H1 (cell line): Measurements from ENCODE around the gene CYP2C18. TPM values are rescaled to one million over a fixed set of nuclear protein-coding genes. Genes with fewer than 3 reads are reported as not detected.

ENCODE experiments used
- CTCF ChIA-PET: fragments of 300-600 bp; sonication (Branson Sonifier 250); formaldehyde crosslinking; loops from one replicate; lab custom pipeline; 2021; ENCODE audit not compliant: partially characterized antibody; lab: Charles Lee
- POLR2A ChIA-PET: fragments of 300-600 bp; sonication (Branson Sonifier 250); formaldehyde crosslinking; loops from one replicate; lab custom pipeline; 2021; ENCODE audit warnings: inconsistent platforms; ENCODE audit not compliant: partially characterized antibody; lab: Charles Lee
- DNase-seq, 2 experiments: peaks; one replicate each; pipeline versions ENCODE4 v3.0.0 to v3.0.0-alpha.2; 2010 to 2022; ENCODE audit warnings: low spot score in 2 of 2, low read depth in 1 of 2, mixed read lengths in 1 of 2
- FAIRE-seq: peaks from 2 replicates; lab custom pipeline; 2011; peaks lifted over from hg19 to GRCh38; lab: Jason Lieb, UNC
- H2AFZ ChIP-seq: 2 replicates; pipeline ENCODE4 v1.8.1; 2012; ENCODE audit warnings: low read length, inconsistent platforms
- H2AK5ac ChIP-seq: 2 replicates; pipeline ENCODE4 v1.6.1; 2013; ENCODE audit warnings: low read depth, low read length
- H2BK120ac ChIP-seq: replicated peaks from 2 replicates; pipeline ENCODE3; 2013; ENCODE audit warnings: low read depth, low read length, inconsistent platforms
- H2BK12ac ChIP-seq: 2 replicates; pipeline ENCODE4 v1.6.1; 2013; ENCODE audit warnings: low read depth, low read length
- H2BK15ac ChIP-seq: 2 replicates; pipeline ENCODE4 v1.6.1; 2013; ENCODE audit warnings: low read length
- H2BK20ac ChIP-seq: 2 replicates; pipeline ENCODE4 v1.6.1; 2013; ENCODE audit warnings: low read length
- H2BK5ac ChIP-seq: 2 replicates; pipeline ENCODE4 v1.6.1; 2013; ENCODE audit warnings: low read depth, low read length
- H3K14ac ChIP-seq: 2 replicates; pipeline ENCODE4 v1.6.1; 2013; ENCODE audit warnings: inconsistent platforms; ENCODE audit not compliant: insufficient read length
- H3K18ac ChIP-seq: 2 replicates; pipeline ENCODE4 v1.6.1; 2013; ENCODE audit warnings: low read length; ENCODE audit errors: extremely low read depth
- H3K23ac ChIP-seq: 2 replicates; pipeline ENCODE4 v1.6.1; 2013; ENCODE audit warnings: inconsistent platforms; ENCODE audit not compliant: insufficient read length
- H3K23me2 ChIP-seq: 2 replicates; pipeline ENCODE4 v1.6.1; 2013; ENCODE audit warnings: low read depth, low read length
- H3K27ac ChIP-seq: 2 replicates; pipeline ENCODE4 v1.6.1; 2011; ENCODE audit warnings: low read depth, low read length, inconsistent platforms
- H3K27me3 ChIP-seq, 4 experiments: replicated peaks in 1 of 4; 1 replicate in 1 of 4; 2 replicates in 3 of 4; pipeline versions ENCODE4 v1.6.1 to v1.8.1; 2011 to 2013; ENCODE audit warnings: low read length in 3 of 4, mild to moderate bottlenecking in 3 of 4, inconsistent platforms in 2 of 4, mixed read lengths in 2 of 4, moderate library complexity in 1 of 4; ENCODE audit not compliant: control insufficient read depth in 3 of 4, insufficient read depth in 3 of 4; ENCODE audit errors: extremely low read depth in 1 of 4
- H3K36me3 ChIP-seq, 4 experiments: 2 replicates each; pipeline versions ENCODE4 v1.6.1 to v1.8.1; 2011 to 2013; ENCODE audit warnings: mild to moderate bottlenecking in 4 of 4, low read length in 3 of 4, moderate library complexity in 2 of 4, control low read depth in 1 of 4, inconsistent platforms in 1 of 4; ENCODE audit not compliant: insufficient read depth in 4 of 4, control insufficient read depth in 2 of 4
- H3K4ac ChIP-seq: replicated peaks from 2 replicates; pipeline ENCODE3; 2013; ENCODE audit warnings: low read length, low read depth, mixed read lengths, inconsistent platforms; ENCODE audit not compliant: insufficient read length
- H3K4me1 ChIP-seq, 4 experiments: replicated peaks in 1 of 4; 1 replicate in 1 of 4; 2 replicates in 3 of 4; pipeline versions ENCODE4 v1.6.1 to v1.8.1; 2011 to 2013; ENCODE audit warnings: low read length in 3 of 4, inconsistent platforms in 2 of 4, mixed read lengths in 1 of 4; ENCODE audit not compliant: insufficient read depth in 4 of 4, control insufficient read depth in 3 of 4
- H3K4me2 ChIP-seq, 2 experiments: 2 replicates each; pipeline versions ENCODE4 v1.6.1 to v1.8.1; 2011 to 2013; ENCODE audit warnings: low read depth in 2 of 2, low read length in 2 of 2, control low read depth in 1 of 2, inconsistent platforms in 1 of 2, mild to moderate bottlenecking in 1 of 2; ENCODE audit not compliant: insufficient read depth in 1 of 2
- H3K4me3 ChIP-seq, 4 experiments: fragments of 200-600, 300-600 bp in 1 of 4; sonication (generic), shearing (Covaris generic), sonication (Bioruptor Twin) in 1 of 4; 2 replicates each; pipeline versions ENCODE4 v1.5.1 to v1.8.1; 2011 to 2016; ENCODE audit warnings: low read length in 4 of 4, low read depth in 3 of 4, control low read depth in 2 of 4, inconsistent platforms in 2 of 4, mild to moderate bottlenecking in 2 of 4, mixed read lengths in 1 of 4, moderate library complexity in 1 of 4; ENCODE audit not compliant: insufficient read depth in 2 of 4; ENCODE audit errors: extremely low read depth in 1 of 4
- H3K56ac ChIP-seq: replicated peaks from 2 replicates; pipeline ENCODE3; 2013; ENCODE audit warnings: low read depth, mild to moderate bottlenecking, mixed read lengths, low read length, inconsistent platforms; ENCODE audit not compliant: insufficient read length
- H3K79me1 ChIP-seq: 2 replicates; pipeline ENCODE4 v1.6.1; 2013; ENCODE audit warnings: low read depth, low read length, control low read depth
- H3K79me2 ChIP-seq, 2 experiments: 2 replicates each; pipeline versions ENCODE4 v1.6.1 to v1.8.1; 2012 to 2013; ENCODE audit warnings: low read length in 2 of 2, mild to moderate bottlenecking in 2 of 2, inconsistent platforms in 1 of 2; ENCODE audit not compliant: insufficient read depth in 2 of 2, control insufficient read depth in 1 of 2
- H3K9ac ChIP-seq, 4 experiments: replicated peaks in 1 of 4; 1 replicate in 1 of 4; 2 replicates in 3 of 4; pipeline versions ENCODE4 v1.6.1 to v1.8.1; 2011 to 2013; ENCODE audit warnings: low read depth in 3 of 4, low read length in 3 of 4, control low read depth in 2 of 4, mild to moderate bottlenecking in 2 of 4, moderate library complexity in 2 of 4, inconsistent platforms in 1 of 4; ENCODE audit errors: extremely low read depth in 1 of 4
- H3K9me3 ChIP-seq, 2 experiments: 2 replicates each; pipeline versions ENCODE4 v1.6.1 to v1.8.1; 2012 to 2013; ENCODE audit warnings: mild to moderate bottlenecking in 2 of 2, moderate library complexity in 2 of 2, control low read depth in 1 of 2, inconsistent platforms in 1 of 2, low read depth in 1 of 2, low read length in 1 of 2, mixed read lengths in 1 of 2; ENCODE audit not compliant: insufficient read depth in 2 of 2
- H4K20me1 ChIP-seq, 2 experiments: replicated peaks in 1 of 2; 2 replicates each; pipeline versions ENCODE3 to v1.8.1; 2011 to 2013; ENCODE audit warnings: inconsistent platforms in 2 of 2, low read length in 2 of 2, mild to moderate bottlenecking in 1 of 2; ENCODE audit not compliant: insufficient read depth in 2 of 2, control insufficient read depth in 1 of 2
- H4K5ac ChIP-seq: 2 replicates; pipeline ENCODE4 v1.6.1; 2013; ENCODE audit warnings: low read length, low read depth, mixed read lengths, inconsistent platforms; ENCODE audit not compliant: insufficient read length
- H4K8ac ChIP-seq: 2 replicates; pipeline ENCODE4 v1.8.0; 2013; ENCODE audit warnings: mild to moderate bottlenecking, moderate library complexity, low read length, inconsistent platforms; ENCODE audit not compliant: insufficient read depth; ENCODE audit errors: extremely low read depth
- H4K91ac ChIP-seq: replicated peaks from 2 replicates; pipeline ENCODE3; 2013; ENCODE audit warnings: low read length, mixed read lengths, inconsistent platforms; ENCODE audit not compliant: insufficient read length
- EGR1 ChIP-seq: IDR thresholded peaks from 2 replicates; pipeline ENCODE4 v1.6.1; 2011; ENCODE audit warnings: low read depth, low read length, borderline replicate concordance
- JUND ChIP-seq: IDR thresholded peaks from 2 replicates; pipeline ENCODE4 v1.6.1; 2011; ENCODE audit warnings: mild to moderate bottlenecking, improper control_type of control experiment, low read length
- RAD21 ChIP-seq, 2 experiments: IDR thresholded peaks in 1 of 2; conservative IDR thresholded peaks in 1 of 2; 2 replicates each; pipeline ENCODE4 v1.6.1; 2011; ENCODE audit warnings: low read depth in 2 of 2, low read length in 2 of 2, improper control_type of control experiment in 1 of 2, inconsistent platforms in 1 of 2, mild to moderate bottlenecking in 1 of 2, moderate library complexity in 1 of 2
- RBBP5 ChIP-seq: IDR thresholded peaks from 2 replicates; pipeline ENCODE4 v1.7.1; 2012; ENCODE audit warnings: low read depth, mild to moderate bottlenecking, inconsistent platforms, low read length, moderate library complexity, borderline replicate concordance
- WGBS, 2 experiments: shearing (Covaris generic) in 1 of 2; methylation state at CpG; one replicate each; pipeline versions ENCODE4 v1.1.6 to v1.1.7; 2013 to 2015; ENCODE audit warnings: low lambda C conversion rate in 2 of 2, mixed read lengths in 2 of 2, inconsistent platforms in 1 of 2, low coverage in 1 of 2, missing lambda C conversion rate in 1 of 2; ENCODE audit not compliant: insufficient replicate concordance in 2 of 2, insufficient coverage in 1 of 2, insufficient read length in 1 of 2; ENCODE audit errors: extremely low coverage in 1 of 2, missing lambda C conversion rate in 1 of 2; 5-methylcytosine and 5-hydroxymethylcytosine counted together
- polyA plus RNA-seq, 7 experiments: library from polyadenylated mRNA; depleted of rRNA in 3 of 7; stranded (reverse) in 5 of 7; unstranded in 2 of 7; fragments of >200 nt in 5 of 7; fragments of 200-250 nt in 2 of 7; gene quantifications; 1 replicate in 5 of 7; 2 replicates in 1 of 7; 4 replicates in 1 of 7; pipeline versions ENCODE4 v1.2.1 to v1.2.3, GENCODE V29; 2011 to 2013; ENCODE audit warnings: missing spikeins in 2 of 7, mixed read lengths in 2 of 7
- total RNA-seq: library from RNA; stranded (reverse); fragmentation: NEBNext Ultra II Directional; extraction: Animal tissue kit (Norgen Biotek cat#: 25700); gene quantifications from 2 replicates; pipeline ENCODE4 v1.2.1, GENCODE V29; 2021
- TF ChIP-seq, protein P1 (sequence below), 3 experiments: IDR thresholded peaks; 1 replicate in 2 of 3; 2 replicates in 1 of 3; pipeline versions ENCODE4 v1.5.1 to v1.6.1; 2011; ENCODE audit warnings: low read length in 3 of 3, mild to moderate bottlenecking in 3 of 3, inconsistent platforms in 2 of 3, low read depth in 1 of 3, moderate library complexity in 1 of 3; ENCODE audit not compliant: insufficient read depth in 1 of 3; ENCODE audit errors: control extremely low read depth in 1 of 3

Gene CYP2C18
- total and polyA plus RNA-seq, 2 of the 8 experiments (the other 6 are each of a cell fraction or from before 2014, with no cell fraction given): 0.17 TPM; not detected in 1

DNA sequence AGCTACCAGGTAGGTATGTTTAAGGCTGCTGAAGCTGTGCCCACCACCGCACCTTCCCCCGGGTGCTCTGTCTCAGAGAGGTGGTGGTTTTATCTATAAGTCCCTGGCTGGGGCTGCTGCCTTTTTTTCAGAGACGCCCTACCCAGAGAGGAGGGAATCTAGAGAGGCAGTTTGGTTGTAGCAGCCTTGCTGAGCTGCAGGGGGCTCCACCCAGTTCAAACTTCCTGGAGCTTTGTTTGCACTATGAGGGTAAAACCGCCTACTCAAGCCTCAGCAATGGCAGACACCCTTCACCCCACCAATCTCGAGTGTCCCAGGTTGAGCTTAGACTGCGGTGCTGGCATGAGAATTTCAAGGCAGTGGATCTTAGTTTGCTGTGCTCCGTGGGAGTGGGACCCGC lies 43.6 kb upstream of the CYP2C18 start:
- Histone ChIP-seq H3K79me2 (no peaks in the 10 kb centered on the region), H3K4me2 (no peak overlapping the region), H3K4ac (no peak overlapping the region), H3K9ac (no peak overlapping the region), H2BK5ac (no peak overlapping the region), H3K36me3 (no peaks in the 10 kb centered on the region), H4K91ac (no peak overlapping the region), H3K27me3 (no peaks in the 10 kb centered on the region), H4K5ac (no peak overlapping the region), H3K23me2 (no peaks in the 10 kb centered on the region), H3K4me1 (no peaks in the 10 kb centered on the region), H3K4me3 (no peak overlapping the region), H3K18ac (no peak overlapping the region), H3K23ac (no peak overlapping the region), H4K20me1 (no peaks in the 10 kb centered on the region), H2BK15ac (no peak overlapping the region), H3K14ac (no peak overlapping the region), H4K8ac (no peak overlapping the region), H2AFZ (peak overlapping the region; percentile 58; the same call in 1 of the 2 replicates), H2BK120ac (no peak overlapping the region), H3K9me3 (peaks cover 4 to 9% of the 10 kb centered on the region in 2 experiments; a peak in 1 of 4 replicates), H3K27ac (no peak overlapping the region), H3K56ac (no peak overlapping the region), H2BK12ac (no peak overlapping the region), H2BK20ac (no peak overlapping the region), H2AK5ac (no peak overlapping the region), H3K79me1 (no peaks in the 10 kb centered on the region)
- POLR2A ChIA-PET: interaction anchor here (0.7 to 2.0 kb wide), 5 partner anchors 11 to 164 kb away, joined by 3 to 5 read pairs (median 4); no protein-coding TSS in a partner anchor
- CTCF ChIA-PET: interaction anchor here (0.6 to 3.3 kb wide), 13 partner anchors 8 to 324 kb away, joined by 3 to 22 read pairs (median 4); no protein-coding TSS in a partner anchor
- FAIRE-seq (no peak), DNase-seq (peak in 1 of 2 experiments; percentile 13)
- TF ChIP-seq EGR1 (no peak), RAD21 (IDR thresholded peaks at IDR 0.05 in 1 of 2, conservative IDR thresholded peaks at IDR 0.05 in 1 of 2; ENCODE audit: low read depth in 2 of 2, low read length in 2 of 2) (peak; percentile 31 to 52; a peak in 3 of 4 replicates), JUND (no peak), RBBP5 (no peak)
- TF ChIP-seq, protein P1, sequence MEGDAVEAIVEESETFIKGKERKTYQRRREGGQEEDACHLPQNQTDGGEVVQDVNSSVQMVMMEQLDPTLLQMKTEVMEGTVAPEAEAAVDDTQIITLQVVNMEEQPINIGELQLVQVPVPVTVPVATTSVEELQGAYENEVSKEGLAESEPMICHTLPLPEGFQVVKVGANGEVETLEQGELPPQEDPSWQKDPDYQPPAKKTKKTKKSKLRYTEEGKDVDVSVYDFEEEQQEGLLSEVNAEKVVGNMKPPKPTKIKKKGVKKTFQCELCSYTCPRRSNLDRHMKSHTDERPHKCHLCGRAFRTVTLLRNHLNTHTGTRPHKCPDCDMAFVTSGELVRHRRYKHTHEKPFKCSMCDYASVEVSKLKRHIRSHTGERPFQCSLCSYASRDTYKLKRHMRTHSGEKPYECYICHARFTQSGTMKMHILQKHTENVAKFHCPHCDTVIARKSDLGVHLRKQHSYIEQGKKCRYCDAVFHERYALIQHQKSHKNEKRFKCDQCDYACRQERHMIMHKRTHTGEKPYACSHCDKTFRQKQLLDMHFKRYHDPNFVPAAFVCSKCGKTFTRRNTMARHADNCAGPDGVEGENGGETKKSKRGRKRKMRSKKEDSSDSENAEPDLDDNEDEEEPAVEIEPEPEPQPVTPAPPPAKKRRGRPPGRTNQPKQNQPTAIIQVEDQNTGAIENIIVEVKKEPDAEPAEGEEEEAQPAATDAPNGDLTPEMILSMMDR (IDR thresholded peaks at IDR 0.05; ENCODE audit: control extremely low read depth in 1 of 3, insufficient read depth in 1 of 3, low read depth in 1 of 3, low read length in 3 of 3): peak; percentile 42 to 45 (median 42)
- 90% methylated on average over 8 of the region's 8 CpGs; no CpG with 5 or more reads in 1 of the 2 experiments for WGBS, 2 experiments
